ENCODE data around the gene SLC37A3.
A peak's percentile ranks its signal among the peaks of the same experiment; 100 is the strongest.
"Not testable (repeated sequence)": the region's sequence is repeated elsewhere in the genome, so short reads cannot be mapped to it uniquely, and the experiment has no call there.

SLC37A3 gene, protein sequence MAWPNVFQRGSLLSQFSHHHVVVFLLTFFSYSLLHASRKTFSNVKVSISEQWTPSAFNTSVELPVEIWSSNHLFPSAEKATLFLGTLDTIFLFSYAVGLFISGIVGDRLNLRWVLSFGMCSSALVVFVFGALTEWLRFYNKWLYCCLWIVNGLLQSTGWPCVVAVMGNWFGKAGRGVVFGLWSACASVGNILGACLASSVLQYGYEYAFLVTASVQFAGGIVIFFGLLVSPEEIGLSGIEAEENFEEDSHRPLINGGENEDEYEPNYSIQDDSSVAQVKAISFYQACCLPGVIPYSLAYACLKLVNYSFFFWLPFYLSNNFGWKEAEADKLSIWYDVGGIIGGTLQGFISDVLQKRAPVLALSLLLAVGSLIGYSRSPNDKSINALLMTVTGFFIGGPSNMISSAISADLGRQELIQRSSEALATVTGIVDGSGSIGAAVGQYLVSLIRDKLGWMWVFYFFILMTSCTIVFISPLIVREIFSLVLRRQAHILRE

DNA sequence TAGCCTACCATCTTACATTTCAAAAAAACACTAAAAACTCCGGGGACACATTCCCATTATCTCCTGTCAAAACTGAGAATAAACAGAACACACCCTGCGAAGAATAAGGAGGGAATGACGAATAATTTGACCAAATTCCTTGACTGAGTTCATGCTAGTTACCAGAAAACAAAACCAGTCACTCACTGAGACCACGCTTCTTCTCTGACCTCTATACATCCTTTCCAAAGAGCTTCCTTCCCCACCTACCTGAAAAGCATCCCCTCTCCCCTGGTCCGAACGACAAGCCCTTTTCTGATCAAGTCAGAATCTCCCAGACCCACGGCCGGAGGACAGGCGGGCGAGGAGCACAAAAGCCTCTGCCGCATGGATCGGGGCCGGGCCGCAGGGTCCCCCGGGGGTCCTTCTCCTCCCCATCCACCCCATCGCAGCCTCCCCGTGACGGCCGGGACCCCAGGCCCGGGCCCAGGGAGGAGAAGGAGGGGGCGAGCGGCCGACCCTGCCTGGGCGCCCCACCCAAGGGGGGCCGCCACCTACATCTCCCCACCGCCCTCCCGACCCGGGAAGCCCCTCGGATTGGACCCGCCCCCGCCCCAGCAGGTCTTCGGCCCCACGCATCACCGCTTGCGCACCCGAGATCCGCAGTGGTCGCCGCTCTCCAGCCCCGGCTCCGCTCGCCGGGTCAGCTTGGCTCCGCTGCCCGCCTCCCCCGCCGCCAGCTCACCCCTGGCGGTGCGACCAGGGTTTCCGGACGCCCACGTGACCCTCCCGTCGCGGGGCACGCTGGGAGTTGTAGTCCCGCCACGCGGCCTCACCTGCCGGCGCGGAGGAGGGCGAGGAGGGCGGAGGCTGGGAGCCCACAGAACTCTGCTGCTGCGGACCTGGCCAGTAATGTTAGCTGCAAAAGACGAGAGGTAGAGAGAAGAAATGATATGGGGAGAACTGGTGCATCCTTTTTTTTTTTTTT is at the start of gene SLC37A3:
Gene SLC37A3 (minus strand): TSS at position 747 of the 967 bp plus-strand sequence. CDS start 16,004 bp downstream, outside the sequence.
- peak; percentile 80 for DNase-seq

DNA sequence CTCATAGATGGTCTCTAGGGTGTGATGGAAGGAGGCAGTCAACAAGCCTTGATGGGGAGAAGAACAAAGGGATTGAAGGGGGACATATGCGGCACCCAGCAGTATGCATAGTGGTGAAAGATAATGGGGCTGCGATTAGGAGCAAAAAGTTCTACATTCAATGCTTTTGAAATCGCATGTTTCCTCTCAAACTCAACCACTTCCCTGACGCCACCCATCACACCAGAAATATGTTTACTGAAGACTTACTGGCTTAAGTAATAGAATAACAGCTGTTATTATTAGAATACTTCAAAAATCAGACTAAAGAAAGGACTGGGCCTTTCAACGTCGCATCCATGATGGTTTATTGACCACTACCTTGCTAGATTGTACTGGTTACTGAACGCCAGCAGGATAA is 49.5 kb upstream of the SLC37A3 start:
- no peak for DNase-seq

DNA sequence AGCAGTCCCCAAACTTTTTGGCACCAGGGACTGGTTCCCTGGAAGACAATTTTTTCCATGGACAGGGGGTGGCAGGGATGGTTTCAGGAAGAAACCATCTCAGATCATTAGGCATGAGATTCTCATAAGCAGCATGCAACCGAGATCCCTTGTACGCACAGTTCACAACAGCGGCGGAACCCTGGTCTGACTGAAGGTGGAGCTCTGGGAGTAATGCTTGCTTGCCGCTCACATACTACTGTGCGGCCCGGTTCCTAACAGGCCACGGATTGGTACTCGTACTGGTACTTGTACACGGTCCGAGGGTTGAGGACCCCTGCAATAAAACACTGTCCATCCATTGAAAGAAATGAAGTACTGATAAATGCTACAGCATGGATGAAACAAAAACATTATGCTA is 48.1 kb upstream of the SLC37A3 start:
- no peak for DNase-seq

DNA sequence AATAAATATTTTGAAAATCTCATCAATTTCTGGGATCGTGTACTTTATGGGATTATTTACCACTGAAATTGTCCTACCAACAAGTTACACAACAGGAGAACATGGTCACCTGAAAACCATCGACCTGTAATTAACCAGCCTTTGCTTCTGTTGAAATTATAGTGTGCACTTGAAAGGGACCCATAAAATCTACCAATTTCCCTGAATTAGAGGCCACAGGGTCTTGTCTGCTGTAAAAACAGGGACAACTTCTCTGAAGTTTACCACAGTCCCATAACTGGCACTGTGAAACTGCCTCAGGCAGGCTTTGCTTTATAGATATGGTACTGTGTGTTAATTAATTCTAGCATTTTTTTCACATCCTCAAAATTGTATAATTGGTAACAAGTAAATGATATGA is 43.2 kb upstream of the SLC37A3 start:
- DNase-seq, result no peak

DNA sequence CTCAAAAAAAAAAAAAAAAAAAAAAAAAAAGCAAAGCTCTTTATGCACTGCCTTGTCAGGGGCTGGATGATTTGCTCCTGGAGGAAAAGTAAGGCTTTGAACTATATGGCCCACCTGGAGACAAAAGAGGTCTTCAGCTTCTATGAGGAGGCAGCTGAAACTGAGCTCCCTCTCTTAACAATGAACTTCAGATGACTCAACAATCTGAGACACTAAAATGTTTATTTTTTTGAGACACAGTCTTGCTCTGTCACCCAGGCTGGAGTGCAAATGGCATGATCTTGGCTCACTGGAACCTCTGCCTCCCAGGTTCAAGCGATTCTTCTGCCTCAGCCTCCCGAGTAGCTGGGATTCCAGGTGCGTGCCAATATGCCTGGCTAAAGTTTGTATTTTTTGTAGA is 42.3 kb upstream of the SLC37A3 start:
- DNase-seq, result no peak

DNA sequence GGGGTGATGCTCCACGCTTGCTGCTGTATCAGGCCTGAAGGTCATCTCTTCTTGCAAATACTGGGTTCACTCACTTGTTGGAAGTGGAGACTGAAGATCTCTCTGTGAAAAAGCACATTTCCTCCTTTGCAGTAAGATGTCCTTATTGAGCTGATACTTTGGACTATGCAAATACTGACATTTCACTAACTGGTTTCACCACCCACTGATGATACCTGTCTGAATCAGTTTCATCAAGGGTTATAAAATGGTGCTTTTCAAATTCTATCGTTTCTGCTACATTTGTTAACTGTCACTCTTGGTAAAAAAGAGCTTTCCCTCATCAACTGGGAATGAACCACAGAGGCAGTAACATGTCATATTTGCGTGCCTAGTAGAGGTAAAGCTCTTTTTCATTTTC is 41.0 kb upstream of the SLC37A3 start:
- DNase-seq, result no peak

DNA sequence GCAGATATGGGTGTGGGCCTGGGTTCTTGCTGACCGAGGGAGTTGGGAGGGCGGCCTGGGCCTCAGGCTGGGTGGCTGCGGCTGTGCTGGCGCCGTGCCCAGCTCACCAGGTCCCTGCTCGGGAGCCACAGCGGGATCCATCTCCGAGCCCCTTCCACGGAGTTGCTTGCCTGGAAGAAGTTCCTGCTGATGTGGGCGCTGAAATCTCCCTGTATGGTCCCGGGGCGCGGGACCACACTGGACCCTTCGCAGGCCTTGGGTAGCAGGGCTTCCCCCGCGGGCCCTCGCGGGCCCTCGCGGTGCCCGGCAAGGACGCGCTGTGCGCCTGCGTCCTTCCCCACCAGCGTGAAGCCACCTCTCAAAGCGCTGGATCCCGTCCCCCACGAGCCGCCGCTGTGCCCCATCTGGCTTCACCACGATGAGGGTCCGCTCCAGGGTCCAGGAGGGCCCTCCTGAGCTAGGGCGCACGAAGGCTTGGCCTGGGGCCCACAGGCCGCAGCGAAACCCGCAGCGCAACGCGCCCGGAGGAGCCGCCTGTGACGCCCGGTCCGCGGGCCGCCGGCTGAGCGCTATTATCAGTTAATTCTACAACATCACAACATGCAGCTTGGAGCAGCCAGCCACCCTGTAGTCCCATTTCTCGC is 37.0 kb upstream of the SLC37A3 start:
- no peak for DNase-seq

DNA sequence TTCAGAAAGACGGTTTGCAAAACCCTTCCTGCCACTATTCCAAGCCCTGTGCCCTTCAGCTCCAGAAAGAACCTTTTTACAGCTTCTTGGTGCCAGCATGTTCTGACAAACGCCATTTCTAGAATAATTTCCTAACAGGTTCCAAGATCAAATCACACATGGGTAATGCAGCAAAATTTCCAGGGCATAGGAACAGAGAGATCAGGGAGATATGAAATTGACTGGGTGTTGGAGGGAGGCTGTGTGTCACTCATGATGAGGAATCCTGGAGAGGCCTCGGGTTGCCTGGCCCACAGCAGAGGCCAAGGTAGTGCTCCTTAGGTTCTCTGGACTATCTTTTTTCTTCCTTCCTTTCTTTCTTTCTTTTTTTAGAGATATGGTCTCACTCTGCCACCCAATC is 35.1 kb upstream of the SLC37A3 start:
- DNase-seq, result no peak

DNA sequence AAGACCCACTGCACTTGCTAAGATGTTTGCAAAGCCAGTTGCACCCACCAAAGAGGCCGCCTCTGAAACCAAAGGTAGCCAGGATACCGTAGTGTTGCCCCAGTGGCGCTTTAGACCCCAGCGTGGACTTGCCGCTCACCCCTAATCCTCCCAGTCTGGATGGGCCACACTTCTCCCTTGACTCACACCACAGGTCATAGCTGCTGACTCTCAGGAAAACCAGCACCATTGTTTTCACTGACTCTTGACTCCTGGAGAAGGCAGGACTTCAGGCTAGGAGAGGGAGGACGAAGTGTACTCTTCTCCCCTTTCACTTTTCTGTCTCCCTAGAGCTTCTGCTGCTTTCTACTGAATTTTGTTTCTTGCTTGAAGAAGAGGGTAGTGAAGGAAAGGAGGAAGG is 27.8 kb upstream of the SLC37A3 start:
- no peak for DNase-seq

DNA sequence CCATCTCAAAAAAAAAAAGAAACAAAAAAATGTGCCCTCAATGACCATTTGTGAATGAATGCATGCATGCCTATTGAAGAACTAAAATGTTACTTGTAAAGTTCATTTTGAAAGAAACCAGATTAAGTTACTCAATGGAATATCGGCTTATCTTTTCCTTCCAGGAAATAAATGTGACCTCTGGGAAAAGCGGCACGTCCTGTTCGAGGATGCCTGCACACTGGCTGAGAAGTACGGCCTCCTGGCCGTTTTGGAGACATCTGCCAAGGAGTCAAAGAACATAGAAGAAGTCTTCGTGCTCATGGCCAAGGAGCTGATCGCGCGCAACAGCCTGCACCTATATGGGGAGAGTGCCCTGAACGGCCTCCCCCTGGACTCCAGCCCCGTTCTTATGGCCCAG is 27.4 kb upstream of the SLC37A3 start:
- no peak for DNase-seq

DNA sequence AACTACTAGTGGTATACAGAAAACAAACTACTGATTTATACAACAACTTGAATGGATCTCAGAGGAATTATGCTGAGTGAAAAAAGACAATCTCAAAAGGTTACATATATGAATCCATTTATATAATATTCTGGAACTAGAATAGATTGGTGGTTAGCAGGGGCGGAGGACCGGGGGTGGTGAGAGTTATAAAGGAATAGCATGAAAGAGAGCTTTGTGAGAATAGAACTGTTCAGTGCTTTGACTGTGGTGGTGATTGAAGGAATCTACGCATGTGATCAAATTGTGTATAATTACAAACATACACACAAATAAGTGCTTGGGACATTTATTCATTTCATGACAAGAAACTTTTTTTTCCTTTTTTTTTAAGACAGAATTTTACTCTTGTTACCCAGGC is 25.2 kb upstream of the SLC37A3 start:
- no peak for DNase-seq

DNA sequence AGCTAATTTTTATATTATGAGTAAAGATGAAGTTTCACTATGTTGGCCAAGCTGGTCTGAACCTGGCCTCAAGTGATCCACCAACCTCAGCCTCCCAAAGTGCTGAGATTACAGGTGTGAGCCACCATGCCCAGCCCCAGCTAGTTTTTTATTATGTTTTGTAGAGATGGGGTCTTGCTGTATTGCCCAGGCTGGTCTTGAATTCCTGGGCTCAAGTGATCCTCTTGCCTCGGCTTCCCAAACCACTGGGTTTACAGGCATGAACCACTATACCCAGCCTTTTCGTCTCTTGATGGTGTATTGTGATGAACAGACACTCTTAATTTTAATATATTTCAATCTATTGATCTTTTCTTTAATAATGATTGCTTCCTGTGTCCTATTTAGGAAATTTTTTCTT is 23.2 kb upstream of the SLC37A3 start:
- no peak for DNase-seq

DNA sequence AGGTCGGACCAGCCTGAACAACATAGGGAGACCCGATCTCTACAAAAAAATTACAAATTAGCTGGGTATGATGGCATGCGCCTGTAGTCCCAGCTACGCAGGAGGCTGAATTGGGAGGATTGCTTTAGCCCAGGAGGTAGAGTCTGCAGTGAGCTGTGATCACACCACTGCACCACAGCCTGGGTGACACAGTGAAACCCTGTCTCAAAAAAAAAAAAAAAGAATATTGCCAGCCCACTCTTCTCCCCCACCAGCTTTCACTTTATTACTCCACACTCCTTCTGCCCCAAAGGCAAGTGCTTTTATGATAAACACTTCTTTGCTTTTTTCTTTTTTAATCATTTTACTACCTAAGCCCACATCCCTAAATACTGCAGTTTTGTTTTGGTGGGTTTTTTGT is 20.3 kb upstream of the SLC37A3 start:
- DNase-seq, result no peak

DNA sequence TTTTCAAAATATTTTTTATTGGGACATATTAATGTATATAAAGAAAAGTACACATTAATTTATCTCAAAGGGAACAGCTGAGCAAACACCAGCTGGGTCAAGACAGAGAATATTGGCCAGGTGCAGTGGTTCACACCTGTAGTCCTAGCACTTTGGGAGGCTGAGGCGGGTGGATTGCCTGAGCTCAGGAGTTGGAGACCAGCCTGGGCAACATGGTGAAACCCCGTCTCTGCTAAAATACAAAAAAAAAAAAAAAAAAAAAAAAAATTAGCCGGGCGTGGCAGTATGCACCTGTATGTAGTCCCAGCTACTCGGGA is 19.8 kb upstream of the SLC37A3 start:
- DNase-seq, result not testable (repeated sequence)

DNA sequence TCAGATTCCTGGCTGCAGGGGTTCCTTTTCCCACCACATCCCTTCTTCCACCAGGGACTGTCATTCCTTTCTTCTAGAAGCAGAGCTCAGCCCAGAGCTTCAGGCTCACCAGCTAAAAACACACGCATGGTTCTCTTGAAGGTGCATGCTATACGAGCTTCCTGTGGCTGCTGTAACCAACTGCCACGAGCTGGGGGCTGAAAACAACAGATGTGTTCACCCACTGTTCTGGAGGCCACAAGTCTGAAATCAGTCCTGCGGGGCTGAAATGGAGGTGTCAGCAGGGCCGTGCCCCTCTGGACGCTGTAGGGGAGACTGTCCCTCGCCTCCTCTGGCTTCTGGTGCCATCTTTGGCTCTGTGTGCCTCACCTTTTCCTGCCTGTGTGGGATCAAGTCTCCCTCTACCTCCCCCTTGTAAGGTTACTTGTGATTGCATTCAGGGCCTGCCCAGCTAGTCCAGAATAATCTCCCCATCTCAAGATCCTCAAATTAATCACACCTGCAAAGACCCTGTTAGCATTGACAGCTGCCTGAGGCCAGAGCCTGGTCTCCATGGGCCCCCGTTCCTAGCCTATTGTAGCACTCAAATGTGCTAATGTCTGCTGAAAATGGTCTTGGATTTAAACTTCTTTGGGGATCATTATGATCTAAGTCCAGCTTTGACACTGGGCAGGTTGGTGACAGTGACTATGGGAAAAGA is 19.3 kb upstream of the SLC37A3 start:
- no peak for DNase-seq

DNA sequence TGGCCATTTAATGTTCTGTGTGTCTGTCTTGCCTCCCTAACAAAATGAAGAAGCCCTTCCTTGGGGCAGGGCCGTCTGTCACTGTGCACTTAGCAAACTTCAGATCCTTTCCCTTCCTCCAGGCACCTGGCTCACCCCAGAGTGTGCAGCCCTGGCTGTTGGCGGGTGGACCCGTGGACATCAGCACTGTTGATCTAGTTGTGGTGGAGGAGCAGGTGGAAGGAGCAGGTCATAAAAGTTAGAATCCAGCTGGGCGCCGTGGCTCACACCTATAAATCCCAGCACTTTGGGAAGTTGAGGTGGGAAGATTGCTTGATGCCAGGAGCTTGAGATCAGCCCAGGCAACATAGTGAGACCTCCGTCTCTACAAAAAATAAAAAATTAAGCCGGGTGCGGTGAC is 18.2 kb upstream of the SLC37A3 start:
- no peak for DNase-seq

DNA sequence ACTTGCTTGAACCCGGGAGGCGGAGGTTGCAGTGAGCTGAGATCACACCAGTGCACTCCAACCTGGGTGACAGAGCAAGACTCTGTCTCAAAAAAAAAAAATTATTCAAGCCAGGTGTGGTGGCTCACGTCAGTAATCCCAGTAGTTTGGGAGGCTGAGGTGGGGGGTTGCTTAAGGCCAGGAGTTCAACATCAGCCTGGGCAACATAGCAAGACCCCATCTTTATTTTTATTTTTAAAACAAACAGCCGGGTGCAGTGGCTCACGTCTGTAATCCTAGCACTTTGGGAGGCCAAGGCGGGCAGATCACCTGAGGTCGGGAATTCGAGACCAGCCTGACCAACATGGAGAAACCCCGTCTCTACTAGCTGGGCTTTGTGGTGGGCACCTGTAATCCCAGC is 17.5 kb upstream of the SLC37A3 start:
- not testable (repeated sequence) for DNase-seq

DNA sequence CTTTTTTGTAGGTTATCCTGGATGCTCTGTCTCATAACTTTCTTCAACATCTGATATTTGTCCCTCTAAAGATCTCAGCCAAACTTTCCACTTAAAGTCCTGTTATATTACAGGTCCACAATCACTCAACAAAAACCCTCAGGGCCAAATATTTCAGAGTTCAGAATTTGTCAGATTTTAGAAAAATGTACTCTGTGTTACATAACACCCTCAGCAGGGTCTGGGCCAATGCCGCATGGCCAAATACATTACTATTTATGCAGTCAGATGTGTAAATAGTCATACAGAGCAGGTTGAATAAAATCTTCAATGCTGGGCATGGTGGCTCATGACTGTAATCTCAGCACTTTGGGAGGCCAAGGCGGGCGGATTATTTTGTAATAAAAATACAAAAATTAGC is 17.0 kb upstream of the SLC37A3 start:
- no peak for DNase-seq

DNA sequence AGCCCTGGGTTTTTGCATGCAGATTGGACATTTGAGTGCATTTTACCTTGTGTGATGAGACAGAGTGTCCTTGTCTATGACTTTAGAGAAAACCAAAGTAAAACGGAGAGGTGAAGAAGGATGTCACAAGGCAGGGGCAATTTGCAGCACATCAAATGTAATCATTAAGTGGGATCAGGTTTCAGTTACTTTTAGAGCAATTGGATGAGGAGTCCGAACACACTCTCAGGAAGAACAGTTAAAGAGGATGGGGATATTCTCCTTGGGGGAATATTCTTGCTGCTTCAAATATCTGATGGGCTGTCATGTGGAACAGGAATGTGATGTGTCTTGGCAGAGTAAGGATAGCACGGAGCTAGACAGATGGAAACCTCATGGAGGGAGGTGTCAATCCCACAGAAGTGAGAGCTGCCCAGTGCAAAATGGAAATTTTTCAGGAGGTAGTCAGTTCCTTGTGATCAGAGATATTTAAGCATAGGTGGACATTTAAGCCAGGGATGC is 6.3 kb upstream of the SLC37A3 start:
- DNase-seq, result no peak

DNA sequence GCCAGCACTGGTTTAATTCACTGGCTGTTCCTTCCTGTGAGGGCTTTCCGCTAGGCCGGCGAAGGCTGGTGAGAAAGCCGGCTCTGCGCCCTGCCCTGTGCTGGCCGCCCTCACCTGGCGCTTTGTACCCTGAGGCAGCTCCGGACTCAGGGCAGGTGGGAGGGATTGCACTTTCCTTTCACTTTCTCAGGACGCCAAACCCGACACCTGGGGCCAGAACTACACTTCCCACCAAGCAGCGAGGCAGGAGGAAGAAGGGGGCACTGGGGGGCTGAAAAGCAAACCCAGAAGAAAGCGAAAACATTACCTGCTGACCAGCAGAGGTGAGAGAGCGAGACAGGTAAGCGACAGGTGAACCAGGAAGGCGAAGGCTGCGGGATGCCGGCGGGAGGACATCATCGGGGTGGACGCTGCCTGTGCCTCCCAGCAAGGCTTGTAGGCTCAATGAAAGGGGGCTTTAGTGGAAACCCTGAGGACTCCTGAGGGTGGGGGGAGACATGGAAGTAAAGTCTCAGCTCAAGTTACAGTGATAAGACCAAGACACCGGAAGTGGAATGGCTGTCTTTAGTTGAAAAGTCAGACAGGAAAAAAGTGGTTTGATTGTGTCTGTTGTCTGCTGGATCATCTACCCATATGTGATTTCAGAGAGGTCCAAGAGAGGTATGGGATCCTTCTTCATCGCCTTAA is 5.7 kb upstream of the SLC37A3 start, which contains the start of gene RAB19:
Gene RAB19 (plus strand): TSS at position 181 of the 687 bp plus-strand sequence. CDS start 3,589 bp downstream, outside the sequence.
- peak; percentile 33 for DNase-seq

DNA sequence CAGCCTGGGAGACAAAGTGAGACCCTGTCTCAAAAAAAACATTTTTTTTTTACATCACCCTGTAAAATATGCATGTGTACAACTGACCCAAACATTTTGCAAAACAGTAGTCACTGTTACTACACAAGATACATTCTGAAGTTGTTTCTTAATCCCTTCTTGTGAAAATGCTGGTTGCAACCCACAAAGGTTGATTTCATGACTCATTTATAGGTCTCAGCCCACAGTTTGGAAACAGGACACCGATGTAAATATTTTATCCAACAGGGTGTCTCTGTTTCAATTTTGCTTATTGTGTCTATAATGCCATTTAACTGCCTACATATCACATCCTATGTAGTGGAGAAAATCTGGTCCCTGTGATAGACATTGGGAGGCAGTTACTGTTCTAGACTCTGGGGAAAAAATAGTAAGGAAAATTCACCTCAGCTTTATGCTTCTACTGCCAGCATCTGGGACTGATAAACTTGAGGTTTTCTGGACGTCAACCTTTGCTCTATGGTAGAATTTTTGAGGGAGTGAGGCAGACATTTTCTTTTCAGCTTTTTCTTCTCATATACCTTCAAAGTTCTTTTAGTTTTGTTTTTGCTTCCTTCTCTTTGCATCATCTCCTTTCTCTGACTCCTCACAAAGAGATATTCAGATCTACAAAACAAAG is 4.0 kb upstream of the SLC37A3 start:
- no peak for DNase-seq
